ENCODE results near the gene TSPAN17.

Gene TSPAN17

DNA sequence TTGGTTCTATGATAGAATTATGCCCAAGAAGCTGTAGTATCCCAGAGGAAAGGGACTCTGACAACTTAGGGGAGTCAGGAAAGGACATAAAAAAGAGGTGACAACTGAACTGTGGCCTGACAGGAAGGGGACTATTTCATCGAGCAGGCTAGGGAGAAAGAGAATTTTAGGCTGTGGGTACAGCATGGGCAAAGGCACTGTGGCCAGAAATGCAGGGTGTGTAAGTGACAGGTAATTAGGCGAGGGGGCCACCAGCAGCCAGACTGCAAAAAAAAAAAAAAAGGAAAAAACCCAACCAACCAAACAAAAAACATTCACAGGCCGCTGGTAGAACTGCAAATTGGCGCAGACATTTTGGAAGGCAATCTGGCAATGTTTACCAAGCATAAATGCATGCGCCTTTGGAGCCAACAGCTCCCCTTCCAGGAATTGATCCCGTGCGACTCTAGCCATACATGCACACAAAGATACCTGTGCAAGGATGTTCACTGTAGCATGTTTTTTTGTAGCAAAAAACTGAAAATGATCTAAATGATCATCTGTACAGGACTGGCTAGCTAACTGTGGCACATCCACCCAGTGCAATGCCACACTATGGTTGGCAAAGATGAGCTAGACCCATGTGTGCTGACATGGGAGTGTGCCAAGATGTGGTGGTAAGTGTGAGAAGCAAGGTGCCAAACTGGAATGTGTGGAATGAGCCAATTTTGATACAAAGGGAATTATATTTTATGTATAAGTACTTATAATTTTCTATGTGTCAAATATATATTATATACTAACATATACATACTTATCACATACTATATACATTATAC, 15.7 kb upstream of the TSPAN17 start:
- no peak for DNase-seq (ENCODE audit: low spot score)
- TF ChIP-seq, protein P1, sequence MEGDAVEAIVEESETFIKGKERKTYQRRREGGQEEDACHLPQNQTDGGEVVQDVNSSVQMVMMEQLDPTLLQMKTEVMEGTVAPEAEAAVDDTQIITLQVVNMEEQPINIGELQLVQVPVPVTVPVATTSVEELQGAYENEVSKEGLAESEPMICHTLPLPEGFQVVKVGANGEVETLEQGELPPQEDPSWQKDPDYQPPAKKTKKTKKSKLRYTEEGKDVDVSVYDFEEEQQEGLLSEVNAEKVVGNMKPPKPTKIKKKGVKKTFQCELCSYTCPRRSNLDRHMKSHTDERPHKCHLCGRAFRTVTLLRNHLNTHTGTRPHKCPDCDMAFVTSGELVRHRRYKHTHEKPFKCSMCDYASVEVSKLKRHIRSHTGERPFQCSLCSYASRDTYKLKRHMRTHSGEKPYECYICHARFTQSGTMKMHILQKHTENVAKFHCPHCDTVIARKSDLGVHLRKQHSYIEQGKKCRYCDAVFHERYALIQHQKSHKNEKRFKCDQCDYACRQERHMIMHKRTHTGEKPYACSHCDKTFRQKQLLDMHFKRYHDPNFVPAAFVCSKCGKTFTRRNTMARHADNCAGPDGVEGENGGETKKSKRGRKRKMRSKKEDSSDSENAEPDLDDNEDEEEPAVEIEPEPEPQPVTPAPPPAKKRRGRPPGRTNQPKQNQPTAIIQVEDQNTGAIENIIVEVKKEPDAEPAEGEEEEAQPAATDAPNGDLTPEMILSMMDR (IDR thresholded peaks at IDR 0.05; ENCODE audit: borderline replicate concordance, control extremely low read depth, extremely low read depth, insufficient read depth, missing control alignments), result no peak
- in situ Hi-C loops (cut with MboI; ENCODE audit: low sequenced_read_pairs, unreplicated experiment), result no loop called here

DNA sequence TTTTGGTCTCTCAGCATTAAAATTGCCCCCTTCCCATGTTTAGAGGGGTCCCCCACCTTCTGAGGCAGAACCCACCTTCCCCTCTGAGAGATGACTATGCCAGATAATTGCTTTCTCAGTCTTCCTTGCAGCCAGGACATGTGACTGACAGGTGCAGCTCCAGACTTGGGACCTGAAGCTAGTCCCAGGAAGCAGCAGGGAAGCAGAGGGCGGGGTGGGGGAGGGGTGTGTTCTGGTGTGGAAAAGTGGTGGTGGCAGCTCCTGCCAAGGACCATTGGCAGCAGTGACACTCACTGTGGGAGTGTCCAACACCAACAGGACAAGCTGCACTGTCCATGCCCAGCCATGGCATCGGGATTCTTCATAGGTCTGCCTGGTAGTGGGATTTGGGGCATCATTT, 14.5 kb upstream of the TSPAN17 start:
- no peak for DNase-seq (ENCODE audit: low spot score)
- in situ Hi-C loops (cut with MboI; ENCODE audit: low sequenced_read_pairs, unreplicated experiment), result no loop called here
- TF ChIP-seq, protein P1 (IDR thresholded peaks at IDR 0.05; ENCODE audit: borderline replicate concordance, control extremely low read depth, extremely low read depth, insufficient read depth, missing control alignments), result no peak

DNA sequence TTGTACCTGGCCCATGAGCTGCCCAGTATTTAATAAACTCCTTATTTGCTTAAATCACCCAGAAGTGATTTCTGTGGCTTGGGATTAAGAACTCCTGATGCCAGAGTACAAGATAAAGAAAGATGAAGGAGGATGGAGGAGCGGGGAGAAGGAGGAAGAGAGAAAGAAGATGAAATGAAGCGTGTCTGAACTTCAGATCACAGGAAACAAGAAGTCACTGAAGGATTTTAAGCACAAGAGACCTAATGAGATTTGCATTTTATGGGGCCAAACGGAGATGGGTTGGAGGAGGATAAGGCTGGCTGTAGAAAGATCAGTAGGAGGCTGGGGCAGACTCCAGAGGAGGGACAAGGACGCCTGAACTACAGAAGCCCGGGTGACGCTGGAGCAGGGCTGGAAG, 13.7 kb upstream of the TSPAN17 start:
- TF ChIP-seq, protein P1 (IDR thresholded peaks at IDR 0.05; ENCODE audit: borderline replicate concordance, control extremely low read depth, extremely low read depth, insufficient read depth, missing control alignments), result no peak
- no peak for DNase-seq (ENCODE audit: low spot score)
- in situ Hi-C loops (cut with MboI; ENCODE audit: low sequenced_read_pairs, unreplicated experiment), result no loop called here

DNA sequence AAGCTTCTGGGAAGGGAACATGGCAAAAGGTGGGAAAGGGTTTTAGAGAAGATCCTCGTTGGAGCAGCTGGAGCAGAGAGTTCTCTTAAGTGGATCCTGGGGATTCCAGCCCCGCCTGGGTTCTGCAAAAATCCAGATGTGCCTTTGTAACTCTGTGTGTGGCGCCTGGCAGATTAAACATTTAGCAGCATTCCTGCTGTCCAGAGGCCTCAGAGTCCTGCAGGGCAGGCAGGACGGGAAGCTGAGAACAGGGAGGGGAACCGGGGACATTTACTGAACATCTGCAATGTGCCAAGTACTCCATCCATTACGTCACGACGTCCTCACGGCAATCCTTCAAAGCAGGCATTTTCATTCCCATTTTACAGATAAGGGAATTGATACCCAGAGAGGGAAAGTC, 10.9 kb upstream of the TSPAN17 start:
- in situ Hi-C loops (cut with MboI; ENCODE audit: low sequenced_read_pairs, unreplicated experiment), result no loop called here
- DNase-seq (ENCODE audit: low spot score), result no peak

DNA sequence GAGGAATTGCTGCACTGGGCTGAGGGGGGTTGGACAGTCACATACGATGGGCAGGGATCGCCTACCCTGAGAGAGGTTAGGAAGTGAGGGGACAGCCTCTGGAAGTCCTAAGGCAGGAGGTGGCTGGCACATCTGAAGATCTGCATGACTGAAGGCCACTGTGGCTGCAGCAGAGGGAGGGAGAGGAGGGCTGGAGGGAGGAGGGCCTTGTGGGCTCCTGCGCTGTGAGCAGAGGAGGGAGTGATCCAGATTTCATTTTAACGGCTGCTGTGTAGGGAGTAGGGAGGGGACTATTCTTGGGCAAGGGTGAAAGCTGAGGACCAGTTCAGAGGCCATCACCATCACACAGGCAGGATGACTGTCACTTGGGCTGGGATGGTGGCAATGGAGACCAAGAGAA, 9.7 kb upstream of the TSPAN17 start:
- DNase-seq (ENCODE audit: low spot score), result no peak
- in situ Hi-C loops (cut with MboI; ENCODE audit: low sequenced_read_pairs, unreplicated experiment), result no loop called here
- TF ChIP-seq, protein P1 (IDR thresholded peaks at IDR 0.05; ENCODE audit: borderline replicate concordance, control extremely low read depth, extremely low read depth, insufficient read depth, missing control alignments), result no peak

More for the DNA sequence above, 10.9 kb upstream of the TSPAN17 start:
- TF ChIP-seq, protein P1 (IDR thresholded peaks at IDR 0.05; ENCODE audit: borderline replicate concordance, control extremely low read depth, extremely low read depth, insufficient read depth, missing control alignments), result no peak

DNA sequence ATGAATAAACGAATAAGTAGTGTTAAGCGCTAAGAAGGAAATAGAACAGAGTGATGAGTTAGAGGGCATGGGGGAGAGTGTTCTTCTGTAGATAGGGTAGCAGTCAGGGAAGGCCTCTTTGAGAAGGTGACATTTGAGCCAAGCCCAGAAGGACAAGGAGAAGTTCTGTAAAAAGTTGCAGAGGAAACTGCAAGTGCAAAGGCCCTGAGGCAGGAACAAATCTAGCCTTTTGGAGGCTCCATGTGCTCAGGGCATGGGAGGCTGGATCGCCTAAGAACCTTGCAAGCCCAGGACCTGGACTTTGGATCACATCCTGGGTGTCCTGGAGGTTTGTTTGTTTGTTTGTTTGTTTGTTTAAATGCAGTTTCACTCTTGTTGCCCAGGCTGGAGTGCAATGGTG, 8.8 kb upstream of the TSPAN17 start:
- DNase-seq (ENCODE audit: low spot score), result no peak
- in situ Hi-C loops (cut with MboI; ENCODE audit: low sequenced_read_pairs, unreplicated experiment), result no loop called here
- TF ChIP-seq, protein P1 (IDR thresholded peaks at IDR 0.05; ENCODE audit: borderline replicate concordance, control extremely low read depth, extremely low read depth, insufficient read depth, missing control alignments), result no peak

All from GM13976 (cell line).